Peyer's patch (tissue), 4 donors: ENCODE results near the gene SHB.

Experiments used
- CTCF ChIP-seq, 6 experiments: fragments of 450-650 bp in 4 of 6; fragments of 200-600 bp in 2 of 6; sonication (generic) in 1 of 6; IDR thresholded peaks; one replicate each; pipeline ENCODE4 v1.5.1; 2017 to 2019; ENCODE audit warnings: antibody characterized with exemption in 6 of 6, mild to moderate bottlenecking in 3 of 6, moderate library complexity in 1 of 6
- POLR2A ChIP-seq, 2 donors: fragments of 450-650 bp; IDR thresholded peaks; one replicate each; pipeline ENCODE4 v1.5.1; 2017; ENCODE audit warnings: antibody characterized with exemption in 2 of 2, mild to moderate bottlenecking in 2 of 2, moderate library complexity in 2 of 2

DNA sequence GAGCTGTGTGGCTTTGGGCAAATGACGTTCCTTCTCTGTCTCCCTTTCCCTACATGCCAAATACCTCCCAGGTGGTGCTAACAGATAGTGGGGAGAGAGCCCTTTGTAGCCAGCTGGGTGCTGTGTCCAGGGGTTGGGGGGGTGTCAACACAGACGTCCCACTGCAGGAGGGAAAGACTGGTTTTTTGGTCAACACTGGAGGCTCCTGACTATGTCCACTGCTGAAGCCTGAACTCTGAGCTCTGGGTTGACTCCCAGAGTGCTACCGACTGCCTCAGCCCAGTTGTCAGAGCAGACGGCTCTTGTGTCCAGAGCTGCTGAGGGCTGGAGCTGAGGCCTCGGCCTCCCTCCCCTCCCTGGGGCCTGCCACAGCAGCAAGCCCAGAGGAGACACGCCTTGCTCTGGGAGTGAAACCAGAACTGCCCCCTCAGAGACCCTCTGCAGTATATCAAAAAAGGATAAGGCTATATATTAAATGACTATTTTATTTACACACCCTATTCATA is 150.3 kb downstream of the SHB start:
- TF ChIP-seq CTCF (IDR thresholded peaks at IDR 0.05) (no peak), POLR2A (IDR thresholded peaks at IDR 0.05) (no peak)
